Osteoblast (primary cell): ENCODE measurements around the gene SPATA17. TPM values are rescaled to one million over a fixed set of nuclear protein-coding genes. Genes with fewer than 3 reads are reported as not detected.

Experiments
- DNase-seq: peaks from one replicate; pipeline ENCODE4 v3.0.0; 2011; ENCODE audit warnings: low spot score, mixed read lengths; ENCODE audit not compliant: insufficient read length; ENCODE audit errors: missing footprints
- H2AFZ ChIP-seq: 2 replicates; pipeline ENCODE4 v1.6.0; 2011; ENCODE audit warnings: mild to moderate bottlenecking, low read length
- H3K27ac ChIP-seq: 2 replicates; pipeline ENCODE4 v1.5.1; 2011; ENCODE audit warnings: mild to moderate bottlenecking, low read depth, low read length, moderate library complexity
- H3K27me3 ChIP-seq: 2 replicates; pipeline ENCODE4 v1.6.0; 2012; ENCODE audit warnings: mild to moderate bottlenecking, control low read depth, inconsistent platforms, low read length, moderate library complexity; ENCODE audit not compliant: insufficient read depth
- H3K36me3 ChIP-seq: 2 replicates; pipeline ENCODE4 v1.5.1; 2011; ENCODE audit warnings: mild to moderate bottlenecking, low read length, control low read depth, moderate library complexity; ENCODE audit not compliant: insufficient read depth
- H3K4me1 ChIP-seq: 2 replicates; pipeline ENCODE4 v1.5.1; 2011; ENCODE audit warnings: mild to moderate bottlenecking, low read length, control low read depth, moderate library complexity; ENCODE audit not compliant: insufficient read depth
- H3K4me2 ChIP-seq: 2 replicates; pipeline ENCODE4 v1.6.0; 2011; ENCODE audit warnings: mild to moderate bottlenecking, low read length; ENCODE audit not compliant: insufficient read depth
- H3K4me3 ChIP-seq: fragments of 200-600 bp; sonication (generic); 3 replicates; pipeline ENCODE4 v1.5.1; 2012; ENCODE audit warnings: mild to moderate bottlenecking, low read length, inconsistent platforms; ENCODE audit not compliant: insufficient read depth
- H3K79me2 ChIP-seq: 2 replicates; pipeline ENCODE4 v1.6.0; 2012; ENCODE audit warnings: mild to moderate bottlenecking, low read length, control low read depth, inconsistent platforms; ENCODE audit not compliant: insufficient read depth
- H3K9me3 ChIP-seq: 2 replicates; pipeline ENCODE4 v1.5.1; 2011; ENCODE audit warnings: low read depth, low read length, control low read depth
- H4K20me1 ChIP-seq: 2 replicates; pipeline ENCODE4 v1.6.0; 2012; ENCODE audit warnings: mild to moderate bottlenecking, low read length, control low read depth; ENCODE audit not compliant: insufficient read depth
- total RNA-seq: library from RNA; depleted of rRNA; stranded (reverse); fragments of >200 nt; gene quantifications from 2 replicates; pipeline ENCODE4 v1.2.3, GENCODE V29; 2012
- TF ChIP-seq, protein P1 (sequence below): IDR thresholded peaks from 2 replicates; pipeline ENCODE4 v1.5.1; 2011; ENCODE audit warnings: mild to moderate bottlenecking, low read depth, low read length, moderate library complexity; ENCODE audit errors: extremely low read depth

SPATA17 gene
- total RNA-seq, 1 donor, result 0.36 TPM

GRCh38 chr1:217881131-217881543, 250.0 kb downstream of the SPATA17 start:
- Histone ChIP-seq H2AFZ (no peak overlapping the region), H3K4me1 (no peaks in the 10 kb centered on the region), H3K79me2 (no peaks in the 10 kb centered on the region), H4K20me1 (no peaks in the 10 kb centered on the region), H3K27me3 (no peaks in the 10 kb centered on the region), H3K9me3 (peaks cover 3% of the 10 kb centered on the region), H3K4me2 (no peak overlapping the region), H3K36me3 (no peaks in the 10 kb centered on the region), H3K27ac (no peak overlapping the region), H3K4me3 (no peak overlapping the region)
- TF ChIP-seq, protein P1, sequence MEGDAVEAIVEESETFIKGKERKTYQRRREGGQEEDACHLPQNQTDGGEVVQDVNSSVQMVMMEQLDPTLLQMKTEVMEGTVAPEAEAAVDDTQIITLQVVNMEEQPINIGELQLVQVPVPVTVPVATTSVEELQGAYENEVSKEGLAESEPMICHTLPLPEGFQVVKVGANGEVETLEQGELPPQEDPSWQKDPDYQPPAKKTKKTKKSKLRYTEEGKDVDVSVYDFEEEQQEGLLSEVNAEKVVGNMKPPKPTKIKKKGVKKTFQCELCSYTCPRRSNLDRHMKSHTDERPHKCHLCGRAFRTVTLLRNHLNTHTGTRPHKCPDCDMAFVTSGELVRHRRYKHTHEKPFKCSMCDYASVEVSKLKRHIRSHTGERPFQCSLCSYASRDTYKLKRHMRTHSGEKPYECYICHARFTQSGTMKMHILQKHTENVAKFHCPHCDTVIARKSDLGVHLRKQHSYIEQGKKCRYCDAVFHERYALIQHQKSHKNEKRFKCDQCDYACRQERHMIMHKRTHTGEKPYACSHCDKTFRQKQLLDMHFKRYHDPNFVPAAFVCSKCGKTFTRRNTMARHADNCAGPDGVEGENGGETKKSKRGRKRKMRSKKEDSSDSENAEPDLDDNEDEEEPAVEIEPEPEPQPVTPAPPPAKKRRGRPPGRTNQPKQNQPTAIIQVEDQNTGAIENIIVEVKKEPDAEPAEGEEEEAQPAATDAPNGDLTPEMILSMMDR, result no peak
- no peak for DNase-seq

GRCh38 chr1:217881607-217882332, 250.6 kb downstream of the SPATA17 start:
- H3K4me3 ChIP-seq, result no peak overlapping the region
- no peaks in the 10 kb centered on the region for H3K79me2 ChIP-seq
- no peak overlapping the region for H3K4me2 ChIP-seq
- TF ChIP-seq, protein P1, result no peak
- no peaks in the 10 kb centered on the region for H3K36me3 ChIP-seq
- H3K4me1 ChIP-seq, result no peaks in the 10 kb centered on the region
- peaks cover 3% of the 10 kb centered on the region for H3K9me3 ChIP-seq
- H2AFZ ChIP-seq, result no peak overlapping the region
- DNase-seq, result no peak
- no peak overlapping the region for H3K27ac ChIP-seq
- H3K27me3 ChIP-seq, result no peaks in the 10 kb centered on the region
- no peaks in the 10 kb centered on the region for H4K20me1 ChIP-seq

DNA sequence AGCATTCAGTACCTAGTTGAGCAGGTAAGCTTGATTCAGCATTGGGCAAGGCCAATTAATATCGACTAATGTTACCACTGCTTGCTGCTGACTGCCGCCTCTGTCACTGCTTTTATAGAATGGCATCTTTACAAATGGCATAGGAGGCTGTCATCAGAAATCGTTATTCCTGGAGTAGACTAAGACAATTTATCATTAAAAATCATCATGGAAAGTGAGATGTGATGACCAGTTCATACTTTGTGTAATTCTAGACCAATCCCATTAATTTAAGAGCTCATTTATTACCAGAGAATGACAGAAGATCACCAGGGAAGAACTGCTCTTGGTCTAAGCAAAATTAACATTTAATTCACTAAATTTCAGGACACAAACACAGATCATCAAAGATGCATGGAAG, 254.0 kb downstream of the SPATA17 start:
- no peaks in the 10 kb centered on the region for H3K79me2 ChIP-seq
- no peak overlapping the region for H3K4me2 ChIP-seq
- H2AFZ ChIP-seq, result no peak overlapping the region
- DNase-seq, result no peak
- no peaks in the 10 kb centered on the region for H3K36me3 ChIP-seq
- H3K9me3 ChIP-seq, result peaks cover 3% of the 10 kb centered on the region
- H4K20me1 ChIP-seq, result no peaks in the 10 kb centered on the region
- H3K27ac ChIP-seq, result no peak overlapping the region
- H3K4me1 ChIP-seq, result no peaks in the 10 kb centered on the region
- no peaks in the 10 kb centered on the region for H3K27me3 ChIP-seq
- no peak overlapping the region for H3K4me3 ChIP-seq
- TF ChIP-seq, protein P1, result no peak

- Histone ChIP-seq H3K4me3 (no peak overlapping the region), H3K9me3 (peaks cover 3% of the 10 kb centered on the region), H3K4me1 (no peaks in the 10 kb centered on the region), H3K4me2 (no peak overlapping the region), H3K27ac (no peak overlapping the region), H2AFZ (no peak overlapping the region), H3K27me3 (no peaks in the 10 kb centered on the region), H3K36me3 (no peaks in the 10 kb centered on the region), H3K79me2 (no peaks in the 10 kb centered on the region), H4K20me1 (no peaks in the 10 kb centered on the region)
- TF ChIP-seq, protein P1, result no peak
- DNase-seq, result no peak
These were observed 257.2 kb downstream of the SPATA17 start for GRCh38 chr1:217888328-217888727.
